NCI-H2081 treated with DMSO at 0.1 percent for 48 hours (cell line): ENCODE measurements around the gene TMEM8B.
A peak's percentile ranks its signal among the peaks of the same experiment; 100 is the strongest.

Source experiments
- DNase-seq: peaks from one replicate; lab custom pipeline; 2025; lab: John Stamatoyannopoulos, UW

TMEM8B gene

GRCh38 chr9:35812025-35812602, 16.9 kb upstream of the TMEM8B start, which contains the start of gene SPAG8:
SPAG8 (minus strand) TSS chr9:35812262; CDS start chr9:35812147, 115 bp downstream.
- DNase-seq, result peak; percentile 92

- no peak for DNase-seq
Measured at GRCh38 chr9:35813434-35814105, 15.5 kb upstream of the TMEM8B start.

GRCh38 chr9:35814106-35814840, 14.8 kb upstream of the TMEM8B start:
- DNase-seq, result no peak

GRCh38 chr9:35814841-35815543, 14.0 kb upstream of the TMEM8B start, which contains the start of gene HINT2:
HINT2 (minus strand) TSS chr9:35815042; CDS start chr9:35814979, 63 bp downstream.
- peak; percentile 99 for DNase-seq

- no peak for DNase-seq
Measured at GRCh38 chr9:35816708-35817107, 12.3 kb upstream of the TMEM8B start.

- DNase-seq, result no peak
Measured at GRCh38 chr9:35818341-35818740, 10.7 kb upstream of the TMEM8B start.

- no peak for DNase-seq
Measured at GRCh38 chr9:35820076-35820475, 9.0 kb upstream of the TMEM8B start.

- DNase-seq, result no peak
Measured at GRCh38 chr9:35822926-35823325, 6.1 kb upstream of the TMEM8B start.

GRCh38 chr9:35826071-35826701, 2.8 kb upstream of the TMEM8B start:
- DNase-seq, result peak; percentile 12

GRCh38 chr9:35827486-35827885, 1.5 kb upstream of the TMEM8B start:
- DNase-seq, result no peak

GRCh38 chr9:35828716-35829083, 328 bp upstream of the TMEM8B start, which contains the start of gene FAM221B:
FAM221B (minus strand) TSS chr9:35828732; CDS start chr9:35826161, 2,571 bp downstream.
- no peak for DNase-seq

GRCh38 chr9:35829764-35830096, 702 bp downstream of the TMEM8B start:
- DNase-seq, result no peak

- no peak for DNase-seq
Measured at GRCh38 chr9:35831040-35831439, 2.0 kb downstream of the TMEM8B start.

GRCh38 chr9:35832814-35833213, 3.8 kb downstream of the TMEM8B start:
- DNase-seq, result no peak

GRCh38 chr9:35834260-35835215, 5.5 kb downstream of the TMEM8B start:
- DNase-seq, result no peak

- no peak for DNase-seq
Measured at GRCh38 chr9:35835216-35835632, 6.2 kb downstream of the TMEM8B start.

GRCh38 chr9:35835766-35836165, 6.7 kb downstream of the TMEM8B start:
- DNase-seq, result no peak

GRCh38 chr9:35836595-35836994, 7.6 kb downstream of the TMEM8B start:
- no peak for DNase-seq

- DNase-seq, result no peak
Measured at GRCh38 chr9:35839926-35840325, 10.9 kb downstream of the TMEM8B start.

GRCh38 chr9:35840881-35841644, 12.0 kb downstream of the TMEM8B start:
- DNase-seq, result no peak
